A204.1 (cell line): ENCODE measurements around the gene PAEP.

ENCODE experiments used
- FAIRE-seq: peaks from 2 replicates; lab custom pipeline; 2012; peaks lifted over from hg19 to GRCh38; lab: Jason Lieb, UNC

The PAEP gene

GRCh38 chr9:135601988-135602387 is 40.4 kb downstream of the PAEP start:
- FAIRE-seq: no peak

- FAIRE-seq: no peak
Measured at GRCh38 chr9:135602789-135603481, 41.4 kb downstream of the PAEP start.

- no peak for FAIRE-seq
Measured at GRCh38 chr9:135604437-135605237, 43.1 kb downstream of the PAEP start.

- FAIRE-seq: no peak
Measured at GRCh38 chr9:135605238-135605781, 43.8 kb downstream of the PAEP start.

- FAIRE-seq: no peak
Measured at GRCh38 chr9:135606885-135607259, 45.3 kb downstream of the PAEP start.

- FAIRE-seq: no peak
Measured at GRCh38 chr9:135607401-135608293, 46.1 kb downstream of the PAEP start.

- FAIRE-seq: no peak
Measured at GRCh38 chr9:135608294-135608998, 46.9 kb downstream of the PAEP start.

GRCh38 chr9:135608999-135609317 is 47.4 kb downstream of the PAEP start:
- no peak for FAIRE-seq

- no peak for FAIRE-seq
Measured at GRCh38 chr9:135609366-135609955, 47.9 kb downstream of the PAEP start.

- FAIRE-seq: no peak
Measured at GRCh38 chr9:135610290-135611141, 49.0 kb downstream of the PAEP start.

- no peak for FAIRE-seq
Measured at GRCh38 chr9:135611142-135611874, 49.8 kb downstream of the PAEP start.

- no peak for FAIRE-seq
Measured at GRCh38 chr9:135611875-135612209, 50.3 kb downstream of the PAEP start.

- no peak for FAIRE-seq
Measured at GRCh38 chr9:135612437-135612836, 50.9 kb downstream of the PAEP start.

- no peak for FAIRE-seq
Measured at GRCh38 chr9:135612981-135613910, 51.7 kb downstream of the PAEP start.

GRCh38 chr9:135613946-135614805 is 52.6 kb downstream of the PAEP start:
- no peak for FAIRE-seq

GRCh38 chr9:135614821-135615665 is 53.5 kb downstream of the PAEP start:
- no peak for FAIRE-seq
